Esophagus squamous epithelium (tissue), 4 donors: Measurements from ENCODE around the gene TNIK.

Experiments
- POLR2A ChIP-seq, 4 donors: fragments of 450-650 bp; IDR thresholded peaks; one replicate each; pipeline ENCODE4 v1.6.1; 2017; ENCODE audit warnings: antibody characterized with exemption in 4 of 4, mild to moderate bottlenecking in 4 of 4, moderate library complexity in 3 of 4
- TF ChIP-seq, protein P1 (sequence below), 6 experiments: fragments of 450-650 bp in 4 of 6; fragments of 200-600 bp in 2 of 6; sonication (generic) in 2 of 6; IDR thresholded peaks; one replicate each; pipeline ENCODE4 v1.5.1; 2016 to 2019; ENCODE audit warnings: antibody characterized with exemption in 6 of 6, mild to moderate bottlenecking in 4 of 6, moderate library complexity in 4 of 6

DNA sequence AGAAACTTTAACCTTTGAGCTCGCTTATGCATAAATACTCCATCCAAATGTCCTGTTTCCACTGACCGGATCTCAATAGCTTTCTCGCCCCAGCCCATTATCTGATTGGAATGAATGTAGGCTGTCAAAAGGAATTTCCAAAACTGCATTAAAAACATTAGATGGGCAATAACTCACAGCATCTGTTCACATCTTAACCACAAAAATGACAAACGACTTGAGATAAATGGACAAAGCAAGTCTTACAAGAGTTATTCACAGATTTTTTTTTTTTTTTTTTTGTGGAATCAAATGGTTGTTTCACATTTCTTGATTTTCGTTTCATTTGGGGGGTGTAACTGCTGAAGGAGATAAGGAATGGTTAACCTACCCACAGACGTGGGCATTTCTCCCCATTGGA lies 394.0 kb downstream of the TNIK start:
- TF ChIP-seq, protein P1, sequence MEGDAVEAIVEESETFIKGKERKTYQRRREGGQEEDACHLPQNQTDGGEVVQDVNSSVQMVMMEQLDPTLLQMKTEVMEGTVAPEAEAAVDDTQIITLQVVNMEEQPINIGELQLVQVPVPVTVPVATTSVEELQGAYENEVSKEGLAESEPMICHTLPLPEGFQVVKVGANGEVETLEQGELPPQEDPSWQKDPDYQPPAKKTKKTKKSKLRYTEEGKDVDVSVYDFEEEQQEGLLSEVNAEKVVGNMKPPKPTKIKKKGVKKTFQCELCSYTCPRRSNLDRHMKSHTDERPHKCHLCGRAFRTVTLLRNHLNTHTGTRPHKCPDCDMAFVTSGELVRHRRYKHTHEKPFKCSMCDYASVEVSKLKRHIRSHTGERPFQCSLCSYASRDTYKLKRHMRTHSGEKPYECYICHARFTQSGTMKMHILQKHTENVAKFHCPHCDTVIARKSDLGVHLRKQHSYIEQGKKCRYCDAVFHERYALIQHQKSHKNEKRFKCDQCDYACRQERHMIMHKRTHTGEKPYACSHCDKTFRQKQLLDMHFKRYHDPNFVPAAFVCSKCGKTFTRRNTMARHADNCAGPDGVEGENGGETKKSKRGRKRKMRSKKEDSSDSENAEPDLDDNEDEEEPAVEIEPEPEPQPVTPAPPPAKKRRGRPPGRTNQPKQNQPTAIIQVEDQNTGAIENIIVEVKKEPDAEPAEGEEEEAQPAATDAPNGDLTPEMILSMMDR (IDR thresholded peaks at IDR 0.05) = no peak
- no peak for TF ChIP-seq POLR2A (IDR thresholded peaks at IDR 0.05)
